HG03460 (cell line): Measurements from ENCODE around the gene DHTKD1.
A peak's percentile ranks its signal among the peaks of the same experiment; 100 is the strongest.
"Not testable (repeated sequence)": the region's sequence is repeated elsewhere in the genome, so short reads cannot be mapped to it uniquely, and the experiment has no call there.

Experiments
- ATAC-seq: cut with Tn5 transposase; IDR thresholded peaks from one replicate; pipeline ENCODE4 v1.9.1; 2021; ENCODE audit not compliant: unreplicated experiment

The DHTKD1 gene

DNA sequence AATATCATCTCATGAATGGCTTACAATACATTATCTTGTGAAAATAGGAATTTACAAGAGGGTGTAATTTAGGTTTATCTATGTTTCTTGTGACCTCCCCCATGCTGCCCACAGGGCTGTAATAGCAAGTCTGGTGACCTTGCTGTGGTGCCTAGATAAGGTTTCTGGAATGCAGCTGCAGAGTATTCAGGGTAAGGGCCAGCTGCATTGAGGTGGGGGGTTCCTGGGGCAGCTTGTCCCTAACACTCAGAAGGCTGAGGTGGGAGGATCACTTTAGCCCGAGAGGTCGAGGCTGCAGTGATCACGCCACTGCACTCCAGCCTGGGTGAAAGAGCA lies 5.3 kb upstream of the DHTKD1 start:
- no peak for ATAC-seq

DNA sequence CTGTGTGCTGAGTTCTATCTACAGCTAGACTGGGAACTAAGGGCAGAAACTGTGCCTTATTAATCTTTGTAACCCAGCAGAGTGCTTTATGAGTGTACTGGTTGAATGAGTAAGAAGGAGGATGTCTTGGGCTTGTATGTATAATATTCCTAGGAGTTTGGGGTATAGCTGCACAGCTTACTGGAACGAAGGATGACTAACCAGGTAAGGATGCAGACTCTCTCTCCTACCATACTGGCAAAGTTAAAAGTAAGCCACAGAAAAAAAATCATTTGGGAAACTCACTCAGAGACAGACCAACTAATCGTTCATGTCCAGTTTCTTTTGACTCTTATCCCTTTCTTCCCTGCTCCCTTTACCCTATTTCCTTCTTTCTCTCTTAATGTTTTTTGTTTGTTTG lies 1.4 kb upstream of the DHTKD1 start:
- ATAC-seq, result no peak

- ATAC-seq, result not testable (repeated sequence)
Measured at GRCh38 chr10:12071441-12071840, 2.7 kb downstream of the DHTKD1 start.

DNA sequence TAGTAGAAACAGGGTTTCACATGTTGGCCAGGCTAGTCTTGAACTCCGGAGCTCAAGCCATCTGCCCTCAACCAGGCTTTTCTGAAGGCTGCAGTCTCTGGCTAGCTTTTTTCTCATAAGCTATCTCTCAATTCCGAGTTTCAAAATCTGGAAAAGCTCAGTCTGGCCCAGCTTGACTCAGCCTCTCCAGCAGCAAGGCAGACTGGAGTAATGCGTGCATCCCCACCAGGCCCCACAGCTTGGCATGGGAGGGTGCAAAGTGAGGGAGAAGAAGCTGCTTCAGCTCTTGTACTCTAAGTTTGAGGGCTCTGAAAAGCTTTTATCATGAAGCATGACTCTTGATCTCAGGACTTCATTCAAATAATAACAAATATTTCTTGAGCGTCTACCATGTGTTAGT lies 4.8 kb downstream of the DHTKD1 start:
- ATAC-seq, result no peak

GRCh38 chr10:12077580-12078180 lies 8.9 kb downstream of the DHTKD1 start:
- ATAC-seq, result no peak

- ATAC-seq, result no peak
Measured at GRCh38 chr10:12081470-12081869, 12.7 kb downstream of the DHTKD1 start.

DNA sequence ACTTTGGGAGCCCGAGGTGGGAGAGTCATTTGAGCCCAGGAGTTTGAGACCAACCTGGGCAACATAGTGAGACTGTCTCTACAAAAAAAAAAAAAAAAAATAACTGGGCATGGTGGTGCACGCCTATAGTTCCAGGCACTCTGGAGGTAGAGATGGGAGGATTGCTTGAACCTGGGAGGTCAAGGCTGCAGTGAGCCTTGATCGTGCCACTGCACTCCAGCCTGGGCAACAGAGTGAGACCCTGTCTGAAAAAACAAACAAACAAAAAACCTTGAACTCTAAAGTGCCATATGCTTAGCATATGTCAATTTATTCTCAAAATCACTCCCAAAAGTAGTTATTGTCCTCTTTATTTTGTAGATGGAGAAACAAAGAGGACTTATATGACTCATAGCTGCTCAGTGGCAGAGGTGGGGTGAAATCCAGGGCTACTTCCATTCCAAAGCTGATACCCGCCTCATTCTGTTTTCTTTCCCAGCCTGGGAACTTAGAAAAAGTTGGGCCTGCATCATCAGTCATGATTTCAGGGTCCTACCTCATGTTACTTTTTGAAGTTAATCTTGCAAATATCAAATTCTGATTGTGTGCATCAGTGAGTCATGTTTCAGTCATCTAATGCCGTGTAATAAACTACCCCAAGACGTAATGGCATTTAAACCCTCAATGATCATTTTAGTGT lies 13.3 kb downstream of the DHTKD1 start:
- no peak for ATAC-seq

GRCh38 chr10:12088919-12089318 lies 20.2 kb downstream of the DHTKD1 start:
- no peak for ATAC-seq

DNA sequence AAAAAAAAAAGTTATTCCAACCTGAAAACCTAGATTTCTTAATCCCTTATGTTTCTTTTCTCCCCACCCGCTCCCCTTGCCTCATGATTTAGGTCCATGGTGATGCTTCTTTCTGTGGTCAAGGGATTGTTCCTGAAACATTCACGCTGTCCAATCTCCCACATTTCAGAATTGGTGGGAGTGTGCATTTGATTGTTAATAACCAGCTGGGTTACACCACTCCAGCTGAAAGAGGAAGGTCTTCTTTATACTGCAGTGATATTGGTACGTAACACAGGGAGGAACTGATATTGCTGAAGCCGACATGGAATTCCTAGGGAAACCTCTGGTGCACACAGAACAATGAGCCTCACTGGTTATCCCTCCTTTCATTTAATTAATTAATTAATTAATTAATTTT lies 22.7 kb downstream of the DHTKD1 start:
- no peak for ATAC-seq

DNA sequence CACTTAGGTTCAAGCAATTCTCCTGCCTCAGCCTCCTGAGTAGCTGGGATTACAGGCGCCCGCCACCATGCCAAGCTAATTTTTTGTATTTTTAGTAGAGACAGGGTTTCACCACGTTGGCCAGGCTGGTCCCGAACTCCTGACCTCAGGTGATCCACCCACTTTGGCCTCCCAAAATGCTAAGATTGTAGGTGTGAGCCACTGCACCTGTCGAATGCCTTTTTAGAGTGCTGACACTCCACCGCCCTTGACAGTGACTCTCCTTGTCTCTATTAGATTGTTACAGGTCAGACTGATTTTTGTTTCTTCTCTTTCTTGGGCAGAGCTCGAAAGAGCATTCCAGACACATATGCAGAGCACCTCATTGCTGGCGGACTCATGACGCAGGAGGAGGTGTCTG lies 28.6 kb downstream of the DHTKD1 start:
- not testable (repeated sequence) for ATAC-seq

GRCh38 chr10:12097791-12098190 lies 29.0 kb downstream of the DHTKD1 start:
- no peak for ATAC-seq

DNA sequence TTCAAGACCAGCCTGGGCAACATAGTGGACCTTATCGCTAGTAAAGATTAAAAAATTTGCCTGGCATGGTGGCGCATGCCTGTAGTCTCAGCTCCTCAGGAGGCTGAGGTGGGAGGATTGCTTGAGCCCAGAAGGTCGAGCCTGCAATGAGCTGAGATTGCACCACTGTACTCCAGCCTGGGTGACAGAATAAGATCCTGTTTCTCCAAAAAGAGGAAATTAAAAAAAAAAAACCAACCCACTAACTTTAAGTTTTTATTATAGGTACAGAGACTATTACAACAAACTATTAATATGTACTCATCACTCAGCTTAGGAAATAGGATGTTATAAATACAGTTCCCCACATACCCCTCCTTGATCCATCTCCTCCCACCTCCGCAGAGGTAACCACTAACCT lies 30.2 kb downstream of the DHTKD1 start:
- ATAC-seq, result no peak

DNA sequence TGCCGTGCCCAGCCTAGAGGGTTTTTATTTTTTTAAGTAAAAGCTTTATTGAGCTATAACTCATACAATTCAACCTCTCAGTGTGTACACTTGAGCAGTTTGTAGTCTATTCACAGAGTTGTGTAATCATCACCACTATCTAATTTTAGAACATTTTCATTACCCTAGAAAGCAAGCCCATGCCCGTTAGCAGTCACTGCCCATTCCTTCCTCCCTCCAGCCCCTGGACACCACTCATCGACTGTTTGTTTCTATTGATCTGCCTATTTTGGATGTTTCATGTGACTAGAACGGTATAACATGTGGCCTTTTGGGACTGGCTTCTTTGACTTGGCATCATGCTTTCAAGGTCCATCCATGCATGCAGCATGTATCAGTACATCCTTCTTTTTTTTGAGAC lies 35.0 kb downstream of the DHTKD1 start:
- no peak for ATAC-seq

- ATAC-seq, result no peak
Measured at GRCh38 chr10:12107781-12108180, 39.0 kb downstream of the DHTKD1 start.

DNA sequence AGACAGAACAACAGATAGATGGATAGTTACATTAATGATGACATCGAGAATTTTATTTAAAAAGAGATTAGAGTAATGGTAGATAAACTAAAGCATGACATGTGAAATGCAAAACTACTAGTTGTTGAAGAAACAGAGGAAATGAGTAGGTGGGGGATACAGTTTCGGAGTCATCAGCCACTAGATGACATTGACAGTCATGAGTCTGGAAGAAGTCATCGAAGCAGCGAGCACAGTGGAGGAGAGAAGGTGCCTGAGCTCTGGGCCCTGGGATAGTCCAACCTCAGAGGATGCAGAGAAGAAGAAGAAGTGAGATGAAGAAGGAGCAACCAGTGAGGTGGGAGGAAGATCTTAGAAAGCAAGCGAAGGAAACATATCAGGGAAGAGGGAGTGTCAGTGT lies 40.5 kb downstream of the DHTKD1 start:
- no peak for ATAC-seq

DNA sequence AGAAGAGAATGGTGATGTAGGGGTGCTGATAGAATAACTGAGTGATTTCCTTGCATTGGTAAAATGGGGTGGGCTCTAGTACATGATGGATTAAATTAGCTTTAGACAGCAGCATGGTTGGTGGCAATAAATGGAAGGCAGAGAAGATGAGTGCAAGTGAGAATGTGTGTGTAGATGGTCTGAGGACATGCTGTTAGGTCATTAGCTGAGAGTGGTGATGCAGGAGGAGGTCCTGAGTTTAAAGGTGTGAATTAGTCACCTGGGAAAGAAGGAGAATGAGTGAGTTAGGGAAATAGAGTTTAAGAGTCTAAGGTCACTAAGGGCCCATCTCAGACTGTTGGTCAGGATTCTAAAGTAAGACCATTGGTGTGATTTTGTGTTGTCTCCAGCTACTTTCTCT lies 42.8 kb downstream of the DHTKD1 start:
- ATAC-seq, result no peak

GRCh38 chr10:12113627-12114026 lies 44.9 kb downstream of the DHTKD1 start:
- ATAC-seq, result no peak

GRCh38 chr10:12121673-12122072 lies 52.9 kb downstream of the DHTKD1 start:
- ATAC-seq, result peak; percentile 19

DNA sequence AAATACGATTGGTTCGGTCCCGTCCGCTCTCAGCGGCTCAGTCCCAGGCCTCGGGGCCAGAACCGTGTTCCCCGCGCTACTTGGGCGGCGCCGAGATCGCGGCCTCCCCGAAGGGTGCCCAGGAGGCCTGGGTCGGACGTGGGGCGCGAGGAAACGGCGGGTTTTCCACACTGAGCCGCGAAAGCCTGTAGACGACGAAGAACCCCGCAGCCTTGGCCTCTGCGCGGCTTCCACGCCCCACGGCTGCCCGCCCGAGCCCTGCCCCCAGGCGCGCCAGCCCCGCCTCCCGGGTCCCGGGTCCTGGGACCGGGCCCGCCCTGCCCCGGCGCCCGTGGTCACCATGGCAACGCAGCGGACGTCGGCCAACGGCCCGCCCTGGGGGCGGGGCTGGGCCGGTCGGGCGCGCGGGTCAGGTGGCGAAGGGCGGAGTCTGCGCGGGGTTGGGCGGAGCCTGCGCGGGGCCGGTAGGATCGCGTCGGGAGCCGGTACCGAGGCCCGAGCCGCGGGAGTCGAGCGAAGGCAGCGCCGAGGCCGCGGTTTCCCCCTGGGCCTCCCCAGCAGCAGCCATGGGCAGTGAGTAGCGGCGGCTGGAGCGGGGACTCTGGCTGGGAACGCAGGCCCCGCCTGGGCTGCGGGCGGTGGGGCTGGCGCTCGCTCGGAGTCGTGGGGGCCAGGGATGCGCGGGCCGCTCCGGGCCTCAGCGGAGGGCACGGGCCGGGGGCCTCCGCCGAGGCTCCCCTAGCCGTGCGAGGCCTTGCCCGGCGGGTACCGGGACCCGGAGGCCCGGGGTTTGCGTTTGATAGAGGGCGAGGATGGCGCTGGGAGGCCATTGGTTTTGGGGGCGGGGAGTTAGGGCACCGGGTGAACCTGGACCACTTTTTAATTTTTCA lies 60.7 kb downstream of the DHTKD1 start, which contains the start of gene SEC61A2:
TSS of gene SEC61A2 (plus strand) at position 456 of the 890 bp plus-strand sequence. CDS start at position 567, 111 bp downstream.
- ATAC-seq, result peak; percentile 89

DNA sequence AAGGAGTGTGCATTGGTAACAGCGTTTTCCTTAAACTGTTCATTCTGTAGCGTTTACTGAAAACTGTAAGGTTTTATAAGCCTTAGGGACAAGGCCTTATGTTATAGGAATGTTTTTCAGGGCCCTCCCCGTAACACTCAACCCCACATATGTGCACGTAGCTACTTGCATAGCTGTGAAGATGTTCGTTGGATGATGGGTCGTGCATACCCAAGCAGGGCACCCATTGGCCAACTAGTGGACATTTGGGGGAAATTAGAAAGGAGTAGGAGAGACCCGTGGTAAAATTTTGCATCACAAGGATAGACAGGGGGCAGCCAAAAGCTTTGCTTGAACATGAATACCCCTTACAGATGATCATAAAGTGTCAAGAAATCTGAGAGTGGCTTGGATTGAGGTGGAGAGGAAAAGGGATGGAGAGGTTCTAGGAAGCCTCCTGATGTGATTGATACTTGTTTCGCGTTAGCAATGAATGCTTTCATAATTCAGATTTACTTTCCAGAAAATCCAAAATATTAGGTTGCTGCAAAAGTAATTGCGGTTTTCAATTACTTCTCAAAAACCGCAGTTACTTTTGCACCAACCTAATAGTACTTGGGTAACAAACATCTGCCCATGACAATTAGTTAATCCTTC lies 61.6 kb downstream of the DHTKD1 start:
- ATAC-seq, result peak; percentile 45

DNA sequence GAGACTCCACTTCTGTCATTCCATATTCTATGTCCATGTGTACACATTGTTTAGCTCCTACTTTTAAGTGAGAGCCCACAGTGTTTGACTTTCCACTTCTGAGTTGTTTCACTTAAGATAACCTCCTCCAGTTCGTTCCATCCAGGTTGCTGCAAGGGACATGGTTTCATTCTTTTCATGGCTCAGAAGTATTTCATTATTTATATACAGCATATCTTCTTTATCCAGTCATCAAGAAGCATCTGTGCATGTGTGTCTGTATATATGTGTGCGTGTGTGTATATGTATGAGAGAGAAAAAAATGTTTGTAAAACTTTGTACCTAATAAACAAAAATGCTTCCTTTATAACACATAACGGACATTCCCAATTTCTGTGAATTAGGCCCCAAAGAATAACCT lies 66.9 kb downstream of the DHTKD1 start:
- ATAC-seq, result no peak
